ENCODE data around the gene IL1RAP.
A peak's percentile ranks its signal among the peaks of the same experiment; 100 is the strongest.

IL1RAP gene

DNA sequence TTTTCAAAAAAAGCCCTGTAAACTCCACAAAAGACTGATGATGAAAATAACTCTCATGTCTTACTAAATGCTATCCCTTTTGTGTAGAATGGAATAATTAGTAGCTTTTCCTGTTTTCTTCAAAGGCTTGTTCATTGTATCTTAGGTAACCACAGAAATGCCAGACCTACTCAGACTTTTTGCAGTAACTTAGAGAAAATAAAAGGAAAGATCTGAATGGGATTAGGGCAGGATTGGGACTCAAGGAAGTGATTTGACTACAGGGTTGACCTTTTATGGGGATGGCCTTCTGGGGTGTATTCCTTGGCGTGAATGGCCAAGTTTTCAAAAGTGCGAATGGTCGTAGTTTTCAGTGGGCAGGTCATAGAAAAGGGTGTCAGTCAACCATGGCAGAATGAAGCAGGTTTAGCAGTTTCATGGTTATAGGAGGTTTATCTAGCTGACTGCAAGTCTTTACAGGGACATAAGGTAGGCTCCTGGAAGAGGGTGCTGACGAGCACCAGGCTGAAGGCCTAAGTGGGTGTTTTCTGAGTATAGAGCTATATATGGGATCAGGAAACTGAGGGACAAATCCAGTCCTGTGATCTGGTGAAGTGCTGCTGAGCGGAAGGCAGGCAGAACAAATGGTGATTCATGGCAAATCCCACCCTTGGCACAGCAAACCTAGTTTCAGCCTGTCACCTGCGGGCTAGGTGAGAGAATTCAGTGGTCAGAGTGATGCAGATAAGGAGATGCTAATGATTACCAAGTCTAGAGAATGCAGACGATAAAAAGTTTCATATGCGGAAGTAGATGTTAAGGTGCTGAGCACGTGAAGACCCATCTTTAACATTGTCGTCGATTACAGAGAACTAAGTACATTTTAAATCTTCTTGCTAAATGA is 46.4 kb downstream of the IL1RAP start:
- H3K4me3 ChIP-seq (ENCODE audit: low read depth, low read length): no peak overlapping the region
- TF ChIP-seq MYC (IDR thresholded peaks at IDR 0.05; ENCODE audit: low read depth, low read length): no peak
- no peak for TF ChIP-seq CTCF (IDR thresholded peaks at IDR 0.05; ENCODE audit: low read depth, low read length)
- TF ChIP-seq MAX (IDR thresholded peaks at IDR 0.05; ENCODE audit: low read depth, low read length): no peak
- no peak for DNase-seq (ENCODE audit: low read depth)

GRCh38 chr3:190562866-190563510 is 49.1 kb downstream of the IL1RAP start:
- no peak overlapping the region for H3K4me3 ChIP-seq (ENCODE audit: low read depth, low read length)
- no peak for DNase-seq (ENCODE audit: low read depth)
- TF ChIP-seq POLR2A (IDR thresholded peaks at IDR 0.05; ENCODE audit: extremely low read depth, insufficient read length) (no peak), CTCF (IDR thresholded peaks at IDR 0.05; ENCODE audit: low read depth, low read length) (no peak), MAX (IDR thresholded peaks at IDR 0.05; ENCODE audit: low read depth, low read length) (no peak), MYC (IDR thresholded peaks at IDR 0.05; ENCODE audit: low read depth, low read length) (no peak)

GRCh38 chr3:190564175-190564574 is 50.3 kb downstream of the IL1RAP start:
- DNase-seq (ENCODE audit: low read depth): no peak
- H3K4me3 ChIP-seq (ENCODE audit: low read depth, low read length): no peak overlapping the region
- TF ChIP-seq POLR2A (IDR thresholded peaks at IDR 0.05; ENCODE audit: extremely low read depth, insufficient read length) (no peak), MAX (IDR thresholded peaks at IDR 0.05; ENCODE audit: low read depth, low read length) (no peak), MYC (IDR thresholded peaks at IDR 0.05; ENCODE audit: low read depth, low read length) (no peak), CTCF (IDR thresholded peaks at IDR 0.05; ENCODE audit: low read depth, low read length) (no peak)

GRCh38 chr3:190566043-190566933 is 52.4 kb downstream of the IL1RAP start:
- peak; percentile 99 for DNase-seq (ENCODE audit: low read depth)
- TF ChIP-seq CTCF (IDR thresholded peaks at IDR 0.05; ENCODE audit: low read depth, low read length) (no peak), MAX (IDR thresholded peaks at IDR 0.05; ENCODE audit: low read depth, low read length) (peak; percentile 55), POLR2A (IDR thresholded peaks at IDR 0.05; ENCODE audit: extremely low read depth, insufficient read length) (no peak), MYC (IDR thresholded peaks at IDR 0.05; ENCODE audit: low read depth, low read length) (no peak)
- no peak overlapping the region for H3K4me3 ChIP-seq (ENCODE audit: low read depth, low read length)

GRCh38 chr3:190568036-190568435 is 54.2 kb downstream of the IL1RAP start:
- TF ChIP-seq MAX (IDR thresholded peaks at IDR 0.05; ENCODE audit: low read depth, low read length) (no peak), CTCF (IDR thresholded peaks at IDR 0.05; ENCODE audit: low read depth, low read length) (no peak), MYC (IDR thresholded peaks at IDR 0.05; ENCODE audit: low read depth, low read length) (no peak), POLR2A (IDR thresholded peaks at IDR 0.05; ENCODE audit: extremely low read depth, insufficient read length) (no peak)
- no peak overlapping the region for H3K4me3 ChIP-seq (ENCODE audit: low read depth, low read length)
- DNase-seq (ENCODE audit: low read depth): no peak
